HepG2 (cell line): ENCODE results near the gene CERS6. TPM values are rescaled to one million over a fixed set of nuclear protein-coding genes. Genes with fewer than 3 reads are reported as not detected.

Experiments
- ATAC-seq: fragments of 200-7000 bp; cut with Tn5 transposase; 3 replicates; pipeline ENCODE4 v1.9.1; 2020; ENCODE audit warnings: mild to moderate bottlenecking, moderate library complexity
- BruUV-seq: library from RNA; stranded (reverse); fragments of 400-500 nt; replicated peaks from 2 replicates; lab custom pipeline; 2021; lab: Mats Ljungman, UMichigan
- CTCF ChIA-PET: fragments of 300-600 bp; formaldehyde crosslinking; extraction: SDS; loops from one replicate; lab custom pipeline; 2021; ENCODE audit warnings: low total read pairs, inconsistent platforms, low intra/inter-chr PET ratio; lab: Yijun Ruan, JAX
- POLR2A ChIA-PET: fragments of 350-600 bp; sonication (Branson Sonifier 250); formaldehyde crosslinking; loops from one replicate; lab custom pipeline; 2020; ENCODE audit warnings: antibody characterized with exemption, inconsistent platforms; lab: Yijun Ruan, JAX
- DNase-seq: peaks from one replicate; pipeline ENCODE4 v3.0.0-alpha.2; 2015; ENCODE audit warnings: low spot score
- FAIRE-seq: peaks from 3 replicates; lab custom pipeline; 2011; peaks lifted over from hg19 to GRCh38; lab: Jason Lieb, UNC
- H2AFZ ChIP-seq: one replicate; pipeline ENCODE4 v1.6.1; 2011; ENCODE audit warnings: low read length, inconsistent platforms
- H3K27ac ChIP-seq: fragments of 300-600 bp; 3 replicates; pipeline ENCODE4 v1.8.0; 2011; ENCODE audit warnings: mixed run types, mild to moderate bottlenecking, mixed read lengths, low read length, inconsistent platforms; ENCODE audit not compliant: insufficient read depth; ENCODE audit errors: extremely low read length
- H3K27me3 ChIP-seq, 2 experiments: fragments of 200-600 bp in 1 of 2; 2 replicates in 1 of 2; 3 replicates in 1 of 2; pipeline versions ENCODE4 v1.6.0 to v1.8.0; 2011; ENCODE audit warnings: low read length in 2 of 2, mild to moderate bottlenecking in 2 of 2, moderate library complexity in 2 of 2, inconsistent platforms in 1 of 2; ENCODE audit not compliant: insufficient read depth in 2 of 2, control insufficient read depth in 1 of 2
- H3K36me3 ChIP-seq, 2 experiments: fragments of 200-600 bp in 1 of 2; replicated peaks in 1 of 2; 2 replicates in 1 of 2; 3 replicates in 1 of 2; pipeline versions ENCODE4 v1.5.1 to v1.8.0; 2011; ENCODE audit warnings: low read length in 2 of 2, inconsistent platforms in 1 of 2; ENCODE audit not compliant: insufficient read depth in 2 of 2, control insufficient read depth in 1 of 2
- H3K4me1 ChIP-seq: 2 replicates; pipeline ENCODE4 v1.5.1; 2012; ENCODE audit warnings: low read length, inconsistent platforms; ENCODE audit not compliant: insufficient read depth
- H3K4me2 ChIP-seq: 2 replicates; pipeline ENCODE4 v1.6.0; 2011; ENCODE audit warnings: low read depth, low read length, inconsistent platforms
- H3K4me3 ChIP-seq, 3 experiments: fragments of 200-600 bp in 1 of 3; sonication (generic), shearing (Covaris generic) in 1 of 3; replicated peaks in 1 of 3; 2 replicates each; pipeline ENCODE4 v1.5.1; 2011 to 2016; ENCODE audit warnings: low read length in 3 of 3, inconsistent platforms in 2 of 3, low read depth in 2 of 3, mild to moderate bottlenecking in 2 of 3, control low read depth in 1 of 3, mixed read lengths in 1 of 3; ENCODE audit not compliant: insufficient read depth in 1 of 3
- H3K79me2 ChIP-seq: one replicate; pipeline ENCODE4 v1.6.1; 2011; ENCODE audit warnings: low read length, inconsistent platforms; ENCODE audit not compliant: insufficient read depth
- H3K9ac ChIP-seq: 2 replicates; pipeline ENCODE4 v1.6.0; 2011; ENCODE audit warnings: mild to moderate bottlenecking, low read depth, low read length, inconsistent platforms; ENCODE audit not compliant: insufficient read depth
- H3K9me3 ChIP-seq: 2 replicates; pipeline ENCODE4 v1.5.1; 2012; ENCODE audit warnings: mild to moderate bottlenecking, low read length
- H4K20me1 ChIP-seq: 2 replicates; pipeline ENCODE4 v1.6.0; 2011; ENCODE audit warnings: inconsistent platforms, mild to moderate bottlenecking, low read length, moderate library complexity; ENCODE audit not compliant: insufficient read depth
- ATF7 ChIP-seq, 2 experiments: fragments of 450-650 bp in 1 of 2; sonication (generic) in 1 of 2; formaldehyde crosslinking in 1 of 2; IDR thresholded peaks; 2 replicates each; pipeline versions ENCODE4 v1.4.0 to v1.6.1; 2016 to 2020; ENCODE audit warnings: antibody characterized with exemption in 1 of 2, mild to moderate bottlenecking in 1 of 2, missing genetic modification reagents in 1 of 2
- ETV6 ChIP-seq: sonication (generic); formaldehyde crosslinking; conservative IDR thresholded peaks from 2 replicates; pipeline ENCODE4 v1.4.0; 2020; ENCODE audit warnings: missing genetic modification reagents
- KDM6A ChIP-seq: IDR thresholded peaks from 2 replicates; pipeline ENCODE4 v1.6.1; 2016; ENCODE audit warnings: low read depth
- MAFG ChIP-seq: sonication (generic); formaldehyde crosslinking; IDR thresholded peaks from 2 replicates; pipeline ENCODE4 v1.5.1; 2020; ENCODE audit warnings: mild to moderate bottlenecking, missing genetic modification reagents
- NR3C1 ChIP-seq: sonication (generic); formaldehyde crosslinking; IDR thresholded peaks from 2 replicates; pipeline ENCODE4 v1.4.0; 2020; ENCODE audit warnings: missing genetic modification reagents
- POLR2AphosphoS5 ChIP-seq: IDR thresholded peaks from 2 replicates; pipeline ENCODE4 v1.6.1; 2012; ENCODE audit warnings: low read depth, low read length
- RARG ChIP-seq: sonication (generic); formaldehyde crosslinking; IDR thresholded peaks from 2 replicates; pipeline ENCODE4 v1.4.0; 2020; ENCODE audit warnings: low read depth, mild to moderate bottlenecking, missing genetic modification reagents
- THYN1 ChIP-seq: sonication (generic); formaldehyde crosslinking; IDR thresholded peaks from 2 replicates; pipeline ENCODE4 v1.8.1; 2023; ENCODE audit warnings: low read depth, mild to moderate bottlenecking, moderate library complexity, missing genetic modification reagents, borderline replicate concordance
- TOE1 ChIP-seq: sonication (generic); formaldehyde crosslinking; IDR thresholded peaks from 2 replicates; pipeline ENCODE4 v1.4.0; 2020; ENCODE audit warnings: mild to moderate bottlenecking, missing genetic modification reagents
- ZFY ChIP-seq: sonication (generic); formaldehyde crosslinking; IDR thresholded peaks from 2 replicates; pipeline ENCODE4 v1.4.0; 2020; ENCODE audit warnings: missing genetic modification reagents
- ZNF350 ChIP-seq: sonication (generic); formaldehyde crosslinking; IDR thresholded peaks from 2 replicates; pipeline ENCODE4 v1.4.0; 2020; ENCODE audit warnings: mild to moderate bottlenecking, low read depth, missing genetic modification reagents, borderline replicate concordance
- WGBS: methylation state at CpG from one replicate; pipeline ENCODE4 v1.1.6; 2017; ENCODE audit warnings: low lambda C conversion rate; 5-methylcytosine and 5-hydroxymethylcytosine counted together
- in situ Hi-C: cut with HindIII; loops from 2 replicates; pipeline ENCODE4 v1.10.0; 2017; ENCODE audit warnings: low pct_unique_long_range_greater_than_20kb; ENCODE audit not compliant: extremely low pct_ligation_motif_present
- intact Hi-C: fragments of 100-400 bp; cut with micrococcal nuclease; formaldehyde crosslinking; loops from one replicate; pipeline ENCODE4 v1.10.0; 2022; ENCODE audit not compliant: unreplicated experiment
- polyA plus RNA-seq, 8 experiments: library from polyadenylated mRNA; depleted of rRNA in 3 of 8; stranded (reverse) in 7 of 8; unstranded in 1 of 8; fragments of >200 nt; fragmentation: Illumina TruSeq in 4 of 8; extraction: Trizol in 4 of 8; gene quantifications; 2 replicates each; pipeline versions ENCODE4 v1.2.1 to v1.2.3, GENCODE V29; 2011 to 2016; ENCODE audit warnings: low read depth in 4 of 8, missing spikeins in 1 of 8, mixed read lengths in 1 of 8; ENCODE audit not compliant: insufficient read depth in 1 of 8
- total RNA-seq, 5 experiments: library from RNA; depleted of rRNA; stranded (reverse); fragments of >200 nt; fragmentation: Illumina TruSeq; extraction: Trizol; gene quantifications; 2 replicates each; pipeline ENCODE4 v1.2.3, GENCODE V29; 2016; ENCODE audit warnings: low read depth in 1 of 5
- TF ChIP-seq, protein P1 (sequence below): sonication (generic); formaldehyde crosslinking; IDR thresholded peaks from 2 replicates; pipeline ENCODE4 v1.4.0; 2020; ENCODE audit warnings: missing genetic modification reagents

CERS6 gene
- total and polyA plus RNA-seq, 2 of the 13 experiments (the other 11 are each of a cell fraction or from before 2014, with no cell fraction given) = 10.1 to 20.3 TPM

DNA sequence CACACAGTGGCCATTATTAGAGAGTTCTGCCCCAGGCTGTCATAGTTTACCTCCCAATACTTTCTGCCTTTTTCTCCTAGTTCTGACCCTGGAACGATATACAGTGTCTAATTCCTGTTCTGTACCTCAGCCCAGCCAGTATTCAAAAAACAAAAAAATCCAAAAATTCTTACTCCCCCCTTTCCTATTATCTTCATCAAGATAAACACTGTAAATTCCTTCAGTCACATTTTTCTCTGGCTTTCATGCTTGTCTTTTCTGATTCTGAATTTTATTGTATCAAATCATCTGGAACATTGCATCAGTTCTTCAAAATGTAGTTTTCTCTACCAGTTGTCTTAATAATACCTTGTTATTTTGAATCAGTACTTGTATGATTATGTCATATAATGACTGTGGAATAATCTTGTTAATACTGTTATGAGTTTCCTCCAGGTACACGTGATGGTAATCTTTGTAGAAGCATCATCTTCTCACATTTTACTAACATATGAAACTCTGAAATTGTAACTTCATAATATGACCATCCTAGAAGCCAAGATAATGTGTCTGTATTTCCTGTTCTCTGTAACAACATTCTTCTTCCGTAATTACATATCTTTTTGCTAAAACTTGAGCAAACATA, 267.3 kb downstream of the CERS6 start:
- CTCF ChIA-PET = no interaction called here
- H3K9me3 ChIP-seq = no peaks in the 10 kb centered on the region
- no peak overlapping the region for H3K4me2 ChIP-seq
- POLR2A ChIA-PET = no interaction called here
- no peak overlapping the region for H2AFZ ChIP-seq
- no peaks in the 10 kb centered on the region for H3K79me2 ChIP-seq
- H3K4me1 ChIP-seq = no peaks in the 10 kb centered on the region
- H3K27me3 ChIP-seq = no peaks in the 10 kb centered on the region
- TF ChIP-seq NR3C1 (CRISPR knock-in tag) (no peak), ATF7 (IDR thresholded peaks at IDR 0.05) (0 out of 2 replicates have a peak, but pooled peaks have one; percentile 6), ATF7 (CRISPR knock-in tag; IDR thresholded peaks at IDR 0.05) (no peak)
- no peaks in the 10 kb centered on the region for H4K20me1 ChIP-seq
- no peak overlapping the region for H3K9ac ChIP-seq
- intact Hi-C loops (no loop called here), in situ Hi-C loops (no loop called here)
- FAIRE-seq (no peak), DNase-seq (no peak), ATAC-seq (no peak)
- BruUV-seq = no TSS peak
- H3K36me3 ChIP-seq = peaks cover 2 to 8% of the 10 kb centered on the region in 2 experiments; a peak in 3 of 5 replicates
- WGBS = 60% methylated on average over 3 of the region's 3 CpGs
- no peak overlapping the region for H3K4me3 ChIP-seq
- H3K27ac ChIP-seq = no peak overlapping the region

GRCh38 chr2:168726375-168726774, 270.3 kb downstream of the CERS6 start:
- TF ChIP-seq MAFG (CRISPR knock-in tag) (no peak), TOE1 (no peak), POLR2AphosphoS5 (no peak), THYN1 (CRISPR knock-in tag) (no peak), ZFY (CRISPR knock-in tag) (no peak), ETV6 (no peak), ZNF350 (CRISPR knock-in tag) (no peak), RARG (CRISPR knock-in tag) (no peak), KDM6A (CRISPR knock-in tag) (no peak)
- TF ChIP-seq, protein P1, sequence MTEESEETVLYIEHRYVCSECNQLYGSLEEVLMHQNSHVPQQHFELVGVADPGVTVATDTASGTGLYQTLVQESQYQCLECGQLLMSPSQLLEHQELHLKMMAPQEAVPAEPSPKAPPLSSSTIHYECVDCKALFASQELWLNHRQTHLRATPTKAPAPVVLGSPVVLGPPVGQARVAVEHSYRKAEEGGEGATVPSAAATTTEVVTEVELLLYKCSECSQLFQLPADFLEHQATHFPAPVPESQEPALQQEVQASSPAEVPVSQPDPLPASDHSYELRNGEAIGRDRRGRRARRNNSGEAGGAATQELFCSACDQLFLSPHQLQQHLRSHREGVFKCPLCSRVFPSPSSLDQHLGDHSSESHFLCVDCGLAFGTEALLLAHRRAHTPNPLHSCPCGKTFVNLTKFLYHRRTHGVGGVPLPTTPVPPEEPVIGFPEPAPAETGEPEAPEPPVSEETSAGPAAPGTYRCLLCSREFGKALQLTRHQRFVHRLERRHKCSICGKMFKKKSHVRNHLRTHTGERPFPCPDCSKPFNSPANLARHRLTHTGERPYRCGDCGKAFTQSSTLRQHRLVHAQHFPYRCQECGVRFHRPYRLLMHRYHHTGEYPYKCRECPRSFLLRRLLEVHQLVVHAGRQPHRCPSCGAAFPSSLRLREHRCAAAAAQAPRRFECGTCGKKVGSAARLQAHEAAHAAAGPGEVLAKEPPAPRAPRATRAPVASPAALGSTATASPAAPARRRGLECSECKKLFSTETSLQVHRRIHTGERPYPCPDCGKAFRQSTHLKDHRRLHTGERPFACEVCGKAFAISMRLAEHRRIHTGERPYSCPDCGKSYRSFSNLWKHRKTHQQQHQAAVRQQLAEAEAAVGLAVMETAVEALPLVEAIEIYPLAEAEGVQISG = no peak
- TF ChIP-seq, all 625 proteins: peak for 0
- Histone ChIP-seq H3K36me3 (no peaks in the 10 kb centered on the region; a peak in 3 of 5 replicates), H3K9ac (no peak overlapping the region), H3K4me1 (no peaks in the 10 kb centered on the region), H3K4me2 (no peak overlapping the region), H3K4me3 (no peak overlapping the region), H3K79me2 (no peaks in the 10 kb centered on the region), H3K9me3 (no peaks in the 10 kb centered on the region), H4K20me1 (no peaks in the 10 kb centered on the region), H3K27me3 (no peaks in the 10 kb centered on the region), H2AFZ (no peak overlapping the region), H3K27ac (no peak overlapping the region)
- in situ Hi-C loops = no loop called here
- 58% methylated on average over 3 of the region's 3 CpGs for WGBS
- BruUV-seq = TSS peak; percentile 9
- ATAC-seq (no peak), FAIRE-seq (no peak), DNase-seq (no peak)
- POLR2A ChIA-PET = no interaction called here
- CTCF ChIA-PET = no interaction called here
- intact Hi-C loops = no loop called here
